Stimulated activated CD8-positive, alpha-beta memory T cell treated with anti-CD3 and anti-CD28 coated beads, Interleukin-15, amount 100 ng/mL, for 1 hour (primary cell): ENCODE measurements around the gene NME4.
"Not testable (repeated sequence)": the region's sequence is repeated elsewhere in the genome, so short reads cannot be mapped to it uniquely, and the experiment has no call there.

Experiments
- DNase-seq: peaks from one replicate; pipeline ENCODE4 v3.0.0-alpha.2; 2020; ENCODE audit warnings: low read depth

Gene NME4

DNA sequence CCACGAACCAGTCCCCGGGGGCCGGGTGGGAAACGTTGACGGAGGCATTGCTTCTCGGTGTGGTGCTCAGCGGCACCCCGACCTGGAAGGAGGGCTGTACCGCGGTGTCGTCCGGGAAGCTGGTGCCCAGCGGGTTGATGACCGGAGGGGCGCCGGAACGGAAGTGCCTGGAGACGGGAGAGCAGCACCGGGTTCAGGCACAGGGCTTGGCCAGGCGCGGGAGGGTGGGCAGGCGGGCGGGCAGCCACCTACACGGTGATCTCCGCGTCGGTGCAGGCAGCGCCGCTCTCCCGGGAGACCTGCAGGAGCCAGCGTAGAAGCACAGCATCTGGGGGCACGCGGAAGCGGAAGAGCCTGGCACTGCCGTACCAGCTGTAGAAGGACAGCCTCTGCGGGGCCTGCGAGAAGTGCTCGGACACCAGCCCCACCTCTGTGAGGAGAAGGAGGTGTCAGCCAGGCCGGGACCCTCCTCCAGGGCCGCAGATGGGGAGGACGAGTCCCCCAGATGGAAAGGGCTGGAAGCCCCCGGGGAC lies 19.5 kb upstream of the NME4 start:
- DNase-seq = no peak

DNA sequence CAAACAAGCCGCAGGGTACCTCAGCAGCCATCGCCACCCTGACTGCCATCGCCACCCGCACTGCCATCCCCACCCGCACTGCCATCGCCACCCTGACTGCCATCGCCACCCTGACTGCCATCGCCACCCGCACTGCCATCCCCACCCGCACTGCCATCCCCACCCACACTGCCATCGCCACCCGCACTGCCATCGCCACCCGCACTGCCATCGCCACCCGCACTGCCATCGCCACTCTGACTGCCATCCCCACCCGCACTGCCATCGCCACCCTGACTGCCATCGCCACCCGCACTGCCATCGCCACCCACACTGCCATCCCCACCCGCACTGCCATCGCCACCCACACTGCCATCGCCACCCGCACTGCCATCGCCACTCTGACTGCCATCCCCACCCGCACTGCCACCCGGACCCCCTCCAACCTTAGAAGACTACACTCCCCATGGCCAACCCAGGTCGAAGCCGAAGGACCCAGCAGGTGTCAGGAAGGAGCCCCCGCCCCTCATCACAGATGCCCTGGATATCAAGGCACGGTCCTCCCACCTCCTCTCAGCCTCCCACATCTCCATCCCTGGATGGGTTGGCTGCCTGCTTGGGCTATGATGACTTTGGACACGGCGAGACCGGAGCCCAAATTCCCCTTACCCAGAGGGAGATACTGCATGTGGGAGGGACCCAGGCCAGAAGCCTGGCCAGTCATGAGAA lies 18.7 kb upstream of the NME4 start:
- not testable (repeated sequence) for DNase-seq

DNA sequence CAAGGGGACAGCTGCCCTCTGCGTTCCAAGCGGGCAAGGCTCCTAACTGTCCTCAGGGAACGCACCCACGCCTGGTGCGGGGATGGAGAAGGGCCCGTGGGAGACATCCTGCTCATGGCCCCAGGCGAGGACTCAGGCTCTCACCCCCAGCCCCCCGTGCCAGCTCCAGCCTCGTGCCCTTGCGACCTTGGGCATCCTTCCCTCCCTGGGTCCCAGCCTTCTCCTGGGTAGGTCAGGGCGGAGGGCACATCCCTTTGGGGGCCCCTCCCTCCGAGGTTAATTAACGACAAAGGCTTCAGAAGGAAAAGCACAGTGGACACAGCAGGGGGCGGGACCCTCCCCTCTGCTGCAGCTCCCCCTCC lies 18.2 kb upstream of the NME4 start:
- DNase-seq = no peak

DNA sequence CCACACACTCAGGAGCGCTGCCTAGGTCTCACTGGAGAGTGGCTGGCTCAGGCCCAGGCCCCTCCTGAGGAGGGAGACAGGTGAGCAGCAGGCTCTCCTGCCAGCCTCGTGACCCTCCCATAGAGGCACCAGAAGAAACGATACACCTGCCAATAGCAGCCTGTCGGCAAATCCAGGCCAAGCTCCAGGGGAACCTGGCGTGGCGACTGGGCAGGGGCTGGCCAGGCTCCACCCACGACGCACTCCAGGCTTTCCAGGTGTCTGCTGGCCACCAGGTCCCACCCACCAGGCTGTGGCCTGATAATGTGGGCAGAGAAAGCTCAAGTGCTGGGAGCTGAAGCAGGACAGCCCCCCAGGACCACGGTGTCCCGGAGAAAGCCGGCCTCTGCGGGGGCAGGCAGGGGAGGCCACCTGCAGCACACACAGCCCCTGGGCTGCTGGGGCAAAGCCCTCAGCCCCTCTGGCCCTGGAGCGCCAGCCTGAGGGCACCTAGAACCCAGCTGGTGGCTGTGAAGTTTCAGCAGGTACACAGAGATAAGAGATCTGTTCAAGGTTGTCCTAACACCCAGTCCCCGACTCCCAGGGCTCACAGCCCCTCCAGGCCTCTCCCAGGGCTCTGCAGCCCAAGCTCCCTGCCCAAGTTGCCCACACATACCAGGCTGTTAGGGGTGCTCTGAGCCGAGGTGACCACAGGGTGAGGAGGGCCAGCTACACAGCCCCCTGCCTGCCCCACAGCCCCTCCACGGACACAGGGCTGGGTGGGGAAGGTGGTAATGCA lies 17.6 kb upstream of the NME4 start:
- no peak for DNase-seq

DNA sequence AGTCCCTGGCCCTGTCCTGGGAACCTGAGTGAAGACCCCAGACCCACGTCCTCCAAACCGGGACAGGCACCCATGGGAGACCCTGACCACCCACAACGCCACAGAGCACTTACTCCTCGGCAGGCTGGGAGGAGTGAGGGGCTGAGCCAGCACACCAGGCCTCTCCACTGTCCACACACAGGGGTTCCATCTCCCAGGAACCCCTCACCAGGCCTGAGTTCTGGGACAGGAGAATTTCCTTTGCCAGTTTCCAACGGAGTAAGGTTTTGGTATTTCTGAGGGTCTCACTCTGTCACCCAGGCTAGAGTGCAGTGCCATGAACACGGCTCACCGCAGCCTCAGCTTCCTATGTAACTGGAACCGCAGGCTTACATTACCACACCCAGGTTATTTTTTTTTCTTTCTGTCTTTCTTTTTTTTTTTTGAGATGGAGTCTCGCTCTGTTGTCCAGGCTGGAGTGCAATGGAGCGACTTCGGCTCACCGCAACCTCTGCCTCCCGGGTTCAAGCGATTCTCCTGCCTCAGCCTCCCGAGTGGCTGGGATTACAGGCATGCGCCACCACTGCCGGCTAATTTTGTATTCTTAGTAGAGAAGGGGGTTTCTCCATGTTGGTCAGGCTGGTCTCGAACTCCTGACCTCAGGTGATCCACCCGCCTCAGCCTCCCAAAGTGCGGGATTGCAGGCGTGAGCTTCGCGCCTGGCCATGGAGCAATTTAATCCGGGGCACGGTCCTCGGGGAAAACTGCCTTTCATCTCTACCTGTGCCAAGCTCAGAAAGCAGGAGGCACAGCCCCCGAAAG lies 16.8 kb upstream of the NME4 start:
- DNase-seq = no peak

DNA sequence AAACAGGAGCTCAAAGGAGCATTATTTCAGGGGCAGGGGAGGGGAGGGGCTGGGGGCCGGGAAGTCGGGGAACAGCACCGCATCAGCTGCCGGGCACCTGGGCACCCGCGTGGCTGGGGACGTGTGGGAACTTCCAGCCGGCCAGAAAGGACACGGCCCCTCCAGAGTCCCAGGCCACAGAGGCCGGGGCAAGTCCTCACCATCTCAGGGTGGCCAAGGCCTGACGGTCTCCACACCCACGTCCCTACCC lies 16.3 kb upstream of the NME4 start:
- DNase-seq = no peak

DNA sequence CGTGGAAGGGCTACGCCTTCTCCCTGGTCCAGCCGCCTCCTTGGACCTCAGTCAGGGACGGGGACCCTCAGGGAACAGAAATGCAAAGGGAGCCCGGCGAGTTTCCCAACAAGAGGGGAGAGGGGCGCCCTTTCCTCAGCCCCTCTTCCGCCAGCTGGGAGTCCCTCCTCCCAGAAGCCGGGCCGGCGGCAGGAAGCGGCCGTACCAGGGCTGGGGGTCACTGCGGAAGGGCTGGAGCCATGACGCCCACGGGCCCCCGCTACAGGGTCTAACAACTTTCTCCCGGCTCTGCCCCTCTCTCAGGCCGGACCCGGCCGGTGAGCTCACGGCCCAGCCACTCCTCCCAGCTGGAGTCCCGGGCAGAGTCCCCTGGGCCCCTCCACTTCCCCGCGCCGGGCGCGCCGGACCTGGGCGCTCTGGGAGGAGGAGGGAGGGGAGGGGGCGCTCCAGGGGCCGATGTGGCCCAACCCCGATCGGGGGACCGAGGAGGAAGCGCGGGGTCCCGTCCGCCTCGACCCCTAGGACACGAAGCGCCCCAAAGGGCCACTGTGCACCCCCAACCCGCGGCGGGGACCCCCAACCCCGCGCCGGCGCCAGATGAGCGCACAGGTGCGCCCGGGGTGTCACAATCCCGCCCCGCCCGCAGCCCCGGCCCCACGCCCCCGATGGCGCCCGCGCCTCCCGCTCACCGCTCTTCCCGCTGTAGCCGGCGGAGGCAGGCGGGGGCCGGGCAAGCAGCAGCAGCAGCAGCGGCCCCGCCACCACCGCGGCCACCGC lies 15.8 kb upstream of the NME4 start:
- no peak for DNase-seq

DNA sequence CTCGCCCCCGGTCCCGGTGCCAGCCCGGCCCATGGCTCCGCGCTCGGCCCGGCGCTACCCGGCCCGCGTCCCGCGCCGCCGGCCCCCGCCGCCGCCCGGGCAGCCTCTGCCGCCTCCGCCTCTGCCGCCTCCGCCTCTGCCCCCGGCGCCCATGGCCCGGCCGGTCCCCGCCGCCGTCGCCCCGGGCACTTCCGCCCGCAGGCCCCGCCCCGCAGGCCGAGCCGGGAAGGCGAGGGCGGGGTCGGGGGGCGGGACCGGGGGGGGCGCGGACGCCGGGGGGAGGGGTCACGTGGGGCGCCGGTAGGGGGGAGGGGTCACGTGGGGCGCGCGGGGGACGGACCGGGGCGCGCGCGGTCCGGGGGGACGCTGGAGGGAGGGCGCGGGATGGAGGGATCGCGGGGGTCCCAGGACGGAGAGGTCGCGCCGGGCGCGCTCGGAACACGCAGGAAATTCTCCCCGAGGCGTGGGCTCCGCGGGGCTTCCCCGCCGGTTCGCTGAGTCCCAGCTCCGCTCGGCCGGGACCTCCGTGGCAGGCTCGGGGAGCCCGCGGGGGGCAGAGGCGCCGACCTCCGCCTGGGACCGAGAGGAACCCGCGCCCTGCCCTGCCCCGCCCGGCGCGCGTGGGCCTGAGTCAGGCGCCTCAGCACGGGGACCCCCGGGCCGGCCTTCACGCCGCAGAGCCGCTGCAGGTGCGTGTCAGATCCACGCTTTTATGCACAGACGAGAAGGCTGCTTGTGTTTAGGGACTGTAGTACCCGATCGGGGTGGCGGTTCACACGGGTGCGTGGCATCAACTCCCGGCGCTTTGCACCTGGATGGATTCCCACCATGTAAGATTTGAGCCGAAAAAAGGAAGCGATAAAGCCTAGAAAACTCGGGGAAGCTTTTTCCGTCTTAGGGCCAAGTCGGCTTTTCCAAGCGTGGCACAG lies 14.9 kb upstream of the NME4 start, which contains the start of gene PGAP6:
TSS of gene PGAP6 (minus strand) at position 190 of the 929 bp plus-strand sequence. CDS start at position 33, 157 bp downstream.
- DNase-seq = peak; percentile 47

DNA sequence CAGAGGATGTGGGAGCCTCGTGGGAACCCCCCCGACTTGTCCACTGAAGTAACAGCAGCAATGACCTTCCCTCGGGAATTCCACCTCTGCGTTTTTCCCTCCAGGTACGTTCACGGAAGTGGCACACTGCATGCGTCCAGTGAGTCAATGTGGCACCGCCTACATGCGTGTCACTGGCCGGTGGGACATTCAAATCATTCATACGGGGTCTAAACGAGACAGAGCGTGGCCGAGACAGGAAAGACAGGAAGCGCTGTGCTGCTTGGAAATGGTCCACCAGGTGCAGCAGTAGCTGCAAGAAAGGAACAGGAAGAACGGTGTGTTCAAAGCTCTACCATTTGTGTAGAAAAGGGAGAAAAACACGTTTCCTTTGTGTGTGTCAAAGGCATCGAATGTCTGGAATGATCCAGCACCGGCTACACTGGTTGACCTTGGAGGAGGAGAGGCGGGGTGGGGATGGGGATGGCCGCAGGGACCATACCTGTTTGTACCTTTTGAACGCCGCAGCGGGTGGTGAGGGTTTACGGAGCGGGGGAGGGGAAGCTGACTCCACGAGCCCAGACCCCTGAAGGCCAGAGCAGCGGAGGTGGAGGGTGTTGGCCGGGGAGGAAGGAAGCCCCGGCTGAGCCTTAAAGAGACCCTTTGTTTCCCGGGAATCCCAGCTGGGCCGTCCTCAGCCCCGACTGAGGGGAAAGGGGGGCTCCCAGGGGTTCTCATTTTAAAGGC lies 13.5 kb upstream of the NME4 start:
- DNase-seq = no peak

DNA sequence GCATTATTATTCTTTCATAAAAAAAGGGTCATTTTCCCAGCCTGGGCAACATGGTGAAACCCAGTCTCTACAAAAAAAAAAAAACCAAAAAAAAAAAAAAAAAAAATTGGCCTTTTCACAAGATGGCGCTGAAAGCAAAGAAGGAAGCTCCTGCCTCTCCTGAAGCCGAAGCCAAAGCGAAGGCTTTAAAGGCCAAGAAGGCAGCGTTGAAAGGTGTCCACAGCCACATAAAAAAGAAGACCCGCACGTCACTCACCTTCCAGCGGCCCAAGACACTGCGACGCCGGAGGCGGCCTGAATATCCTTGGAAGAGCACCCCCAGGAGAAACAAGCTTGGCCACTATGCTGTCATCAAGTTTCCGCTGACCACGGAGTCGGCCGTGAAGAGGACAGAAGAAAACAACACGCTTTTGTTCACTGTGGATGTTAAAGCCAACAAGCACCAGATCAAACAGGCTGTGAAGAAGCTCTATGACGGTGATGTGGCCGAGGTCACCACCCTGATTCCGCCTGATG lies 10.3 kb upstream of the NME4 start:
- DNase-seq = no peak

DNA sequence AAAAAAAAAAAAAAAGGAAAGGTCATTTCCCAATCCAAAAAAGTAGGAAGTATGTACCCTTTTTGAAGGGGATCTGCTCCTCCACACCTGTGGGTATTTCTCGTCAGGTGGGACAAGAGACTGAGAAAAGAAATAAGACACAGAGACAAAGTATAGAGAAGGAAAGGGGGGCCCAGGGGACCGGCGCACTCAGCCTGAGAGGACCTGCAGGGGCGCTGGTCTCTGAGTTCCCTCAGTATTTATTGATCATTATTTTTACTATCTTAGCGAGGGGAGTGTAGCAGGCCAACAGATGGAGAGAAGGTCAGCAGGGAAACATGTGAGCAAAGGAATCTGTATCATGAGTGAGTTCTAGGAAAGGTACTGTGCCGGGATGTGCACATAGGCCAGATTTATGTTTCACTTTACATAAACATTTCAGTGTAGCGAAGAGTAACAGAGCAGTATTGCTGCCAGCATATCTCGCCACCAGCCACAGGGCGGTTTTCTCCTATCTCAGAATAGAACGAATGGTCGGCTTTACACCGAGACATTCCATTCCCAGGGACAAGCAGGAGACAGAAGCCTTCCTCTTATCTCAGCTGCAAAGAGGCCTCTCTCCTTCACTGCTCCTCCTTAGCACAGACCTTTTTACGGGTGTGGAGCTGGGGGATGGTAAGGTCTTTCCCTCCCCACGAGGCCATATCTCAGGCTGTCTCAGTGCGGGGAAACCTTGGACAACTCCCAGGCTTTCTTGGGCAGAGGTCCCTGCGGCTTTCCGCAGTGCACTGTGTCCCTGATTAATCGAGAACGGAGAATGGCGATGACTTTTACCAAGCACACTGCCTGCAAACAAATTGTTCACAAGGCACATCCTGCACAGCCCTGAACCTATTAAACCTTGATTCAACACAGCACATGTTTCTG lies 9.0 kb upstream of the NME4 start:
- DNase-seq = not testable (repeated sequence)

DNA sequence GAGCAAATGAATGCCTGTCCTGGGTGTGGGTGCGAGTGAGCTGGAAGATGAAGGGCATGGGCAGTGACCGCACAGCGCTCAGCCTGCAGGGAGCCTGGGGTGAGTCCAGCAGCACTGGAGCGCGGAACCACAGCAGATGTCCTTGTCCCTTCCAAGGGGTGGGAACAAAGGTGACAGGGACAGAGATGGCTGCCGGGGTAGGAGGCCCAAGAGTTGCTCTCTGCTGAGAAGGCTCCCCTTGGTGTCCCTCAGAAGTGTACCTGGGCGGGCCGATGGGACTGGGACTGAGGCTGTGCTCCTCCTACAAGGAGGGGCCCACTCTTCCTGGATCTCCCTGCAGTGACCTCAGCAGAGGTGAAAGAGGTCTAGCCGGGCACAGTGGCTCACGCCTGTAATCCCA lies 7.6 kb upstream of the NME4 start:
- DNase-seq = no peak

DNA sequence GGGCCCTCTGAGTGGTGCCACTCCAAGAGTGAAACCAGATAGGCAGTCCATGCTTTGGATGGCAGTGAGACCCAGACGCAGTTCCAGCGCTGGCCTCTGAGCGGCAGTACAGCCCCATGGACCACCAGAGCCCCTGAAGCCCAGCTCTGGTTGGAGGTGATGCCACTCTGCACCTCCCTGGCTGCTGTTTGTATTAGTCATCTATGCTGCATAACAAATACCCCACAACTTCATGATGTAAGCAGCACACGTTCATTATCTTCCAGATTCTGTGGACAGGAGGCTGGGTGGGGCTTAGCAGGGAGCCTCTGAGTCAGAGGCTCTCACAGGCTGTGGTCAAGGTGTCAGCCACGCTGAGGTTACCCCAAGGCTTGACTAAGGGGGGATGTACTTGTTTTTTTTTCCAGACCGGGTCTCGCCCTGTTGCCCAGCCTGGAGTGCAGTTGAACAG lies 5.1 kb upstream of the NME4 start:
- DNase-seq = peak; percentile 45

DNA sequence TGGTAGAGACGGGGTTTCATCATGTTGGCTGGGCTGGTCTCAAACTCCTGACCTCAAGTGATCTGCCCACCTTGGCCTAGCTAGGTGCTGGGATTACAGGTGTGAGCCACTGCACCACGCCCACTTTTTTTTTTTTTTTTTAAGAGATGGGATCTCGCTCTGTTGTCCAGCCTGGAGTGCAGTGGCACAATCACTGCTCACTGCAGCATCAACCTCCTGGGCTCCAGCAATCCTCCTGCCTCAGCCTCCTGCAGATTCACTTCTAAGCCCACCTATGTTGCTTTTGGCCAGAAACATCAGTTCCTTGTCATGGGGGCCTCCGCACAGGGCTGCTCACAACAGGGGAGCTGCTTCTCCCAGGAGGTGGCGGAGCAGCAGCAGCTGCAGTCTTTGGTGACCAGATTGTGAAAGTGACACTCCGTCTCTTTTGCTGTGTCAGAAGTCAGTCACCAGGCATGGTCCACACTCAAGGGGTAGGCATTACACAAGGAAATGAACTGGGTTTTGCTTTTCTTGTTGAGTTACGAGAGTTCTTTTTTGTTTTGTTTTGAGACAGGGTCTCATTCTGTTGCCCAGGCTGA lies 4.5 kb upstream of the NME4 start:
- no peak for DNase-seq

DNA sequence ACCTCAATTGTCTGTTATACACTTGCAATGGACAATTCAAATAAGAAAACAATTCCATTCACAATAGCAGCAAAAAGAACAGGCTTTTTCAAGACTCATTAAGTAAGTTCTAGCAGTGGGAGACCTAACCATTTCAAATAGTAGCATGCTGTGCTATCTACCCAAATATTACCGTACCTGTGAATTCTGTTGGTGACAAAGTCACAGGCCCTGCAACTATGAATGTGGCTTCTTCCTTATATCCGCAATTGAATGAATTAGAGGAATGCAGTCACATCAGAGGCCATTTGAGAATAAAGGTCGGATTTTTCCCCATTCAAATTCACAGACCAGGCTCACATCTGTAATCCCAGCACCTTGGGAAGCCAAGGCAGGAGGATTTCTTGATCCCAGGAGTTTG lies 800 bp upstream of the NME4 start:
- no peak for DNase-seq

DNA sequence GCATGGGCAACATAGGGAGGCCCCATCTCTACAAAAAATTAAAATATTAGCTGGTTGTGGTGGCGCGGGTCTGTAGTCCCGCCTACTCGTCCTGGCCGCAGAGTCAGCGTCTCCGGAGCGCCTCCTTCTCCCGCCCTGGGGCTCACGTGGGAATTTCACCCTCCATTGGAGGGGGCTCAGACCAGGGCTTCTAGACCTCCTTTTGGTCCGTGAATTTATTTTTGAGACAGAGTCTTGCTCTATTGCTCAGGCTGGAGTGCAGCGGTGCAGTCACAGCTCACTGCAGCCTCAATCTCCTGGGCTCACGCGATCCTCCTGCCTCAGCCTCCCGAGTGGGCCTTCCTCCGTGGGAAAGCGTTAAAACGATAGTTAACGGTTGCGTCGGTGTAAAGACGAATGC lies 394 bp upstream of the NME4 start:
- DNase-seq = no peak

DNA sequence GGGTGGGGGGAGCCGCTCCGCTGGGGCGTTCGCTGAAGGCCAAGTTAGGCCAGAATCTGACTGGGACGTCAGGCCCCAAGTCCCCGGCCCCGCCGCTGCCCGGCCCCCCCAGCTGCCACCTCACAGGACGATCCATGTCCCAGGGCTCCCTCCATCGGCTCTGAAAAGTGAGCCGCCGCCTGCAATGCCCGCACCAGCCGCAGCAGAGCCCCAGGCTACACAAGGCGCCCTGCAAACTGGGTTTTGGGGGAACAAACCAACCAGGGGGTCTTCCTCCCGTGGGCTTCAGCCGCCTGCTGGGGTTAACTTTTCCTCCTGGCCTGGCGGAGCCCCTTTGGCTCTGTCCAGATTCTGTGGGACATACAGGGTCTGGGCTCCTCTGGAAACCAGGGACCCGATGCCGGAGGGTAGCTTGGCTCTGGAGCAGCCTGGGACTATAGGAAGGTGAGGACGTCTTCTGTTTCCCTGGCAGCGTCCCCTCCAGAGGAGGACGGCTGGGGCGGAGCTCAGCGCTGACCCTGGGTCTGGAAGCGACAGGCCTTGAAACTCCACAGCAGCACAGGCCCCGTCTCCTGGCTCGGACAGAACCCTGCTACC lies 835 bp downstream of the NME4 start:
- no peak for DNase-seq
